Activated T-helper 1 cell treated with anti-CD3 and anti-CD28 coated beads, Interleukin-12 subunit alpha, Interleukin-12 subunit beta, Interleukin-2, Interleukin-4 antibody, amounts not matched to agents 30 ng/mL and 10 ng/mL and 1 ng/mL, durations not matched to agents 14 hours and 24 hours and 36 hours (primary cell): ENCODE results near the gene HMGB4. TPM values are rescaled to one million over a fixed set of nuclear protein-coding genes. Genes with fewer than 3 reads are reported as not detected.

Experiments used
- DNase-seq: peaks from one replicate; pipeline ENCODE4 v3.0.0; 2021; ENCODE audit warnings: low spot score
- H3K27ac Mint-ChIP-seq: one replicate; pipeline ENCODE4 v1.8.0; 2021; ENCODE audit warnings: mild to moderate bottlenecking, mixed read lengths
- H3K27me3 Mint-ChIP-seq: one replicate; pipeline ENCODE4 v1.8.0; 2022; ENCODE audit warnings: mild to moderate bottlenecking, moderate library complexity, mixed read lengths; ENCODE audit not compliant: insufficient read depth
- H3K36me3 Mint-ChIP-seq: one replicate; pipeline ENCODE4 v1.8.0; 2021; ENCODE audit warnings: low read depth, mixed read lengths
- H3K4me1 Mint-ChIP-seq: one replicate; pipeline ENCODE4 v1.8.0; 2021; ENCODE audit warnings: low read depth, mixed read lengths
- H3K4me3 Mint-ChIP-seq: one replicate; pipeline ENCODE4 v1.8.0; 2021; ENCODE audit warnings: mild to moderate bottlenecking, moderate library complexity, mixed read lengths
- H3K9me3 Mint-ChIP-seq: one replicate; pipeline ENCODE4 v1.8.0; 2021; ENCODE audit warnings: mixed read lengths
- intact Hi-C: fragments of 100-400 bp; cut with micrococcal nuclease; formaldehyde crosslinking; loops from one replicate; pipeline ENCODE4 v1.15.1; 2024
- total RNA-seq: library from RNA; stranded (reverse); gene quantifications from 2 replicates; pipeline ENCODE4 v1.2.3, GENCODE V29; 2022

Gene HMGB4, protein sequence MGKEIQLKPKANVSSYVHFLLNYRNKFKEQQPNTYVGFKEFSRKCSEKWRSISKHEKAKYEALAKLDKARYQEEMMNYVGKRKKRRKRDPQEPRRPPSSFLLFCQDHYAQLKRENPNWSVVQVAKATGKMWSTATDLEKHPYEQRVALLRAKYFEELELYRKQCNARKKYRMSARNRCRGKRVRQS
- not detected in 2 replicates for total RNA-seq

DNA sequence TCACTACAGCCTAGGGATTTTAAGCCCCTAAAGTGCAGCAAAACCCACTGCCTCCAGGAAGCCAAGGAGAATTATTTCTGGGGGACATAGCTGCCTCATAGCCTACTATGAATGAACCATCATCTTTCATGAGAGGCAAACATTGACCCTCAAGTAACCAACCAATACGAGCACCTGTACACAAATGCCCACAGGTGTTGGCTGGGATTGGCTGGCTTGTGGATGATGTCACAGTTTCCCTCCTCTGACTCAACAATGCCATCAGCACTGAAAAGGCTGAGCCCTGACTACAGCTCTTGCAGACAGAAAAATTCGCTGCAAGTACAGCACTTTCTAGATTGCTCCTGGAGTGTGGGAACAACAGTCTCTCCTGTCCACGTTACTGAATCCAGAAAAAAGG, at the start of gene HMGB4:
Gene HMGB4, plus strand, starts transcription at position 301 of the 400 bp plus-strand sequence. CDS start 113 bp downstream, outside the sequence.
- Mint-ChIP-seq H3K4me3 (no peak within 1 kb of the TSS), H3K27ac (no peak within 1 kb of the TSS), H3K27me3 (no peaks in the 10 kb centered on the region), H3K9me3 (no peaks in the 10 kb centered on the region), H3K4me1 (peaks cover 7% of the 10 kb centered on the region), H3K36me3 (no peaks in the 10 kb centered on the region)
- intact Hi-C loops, result no loop called here
- DNase-seq, result no peak

DNA sequence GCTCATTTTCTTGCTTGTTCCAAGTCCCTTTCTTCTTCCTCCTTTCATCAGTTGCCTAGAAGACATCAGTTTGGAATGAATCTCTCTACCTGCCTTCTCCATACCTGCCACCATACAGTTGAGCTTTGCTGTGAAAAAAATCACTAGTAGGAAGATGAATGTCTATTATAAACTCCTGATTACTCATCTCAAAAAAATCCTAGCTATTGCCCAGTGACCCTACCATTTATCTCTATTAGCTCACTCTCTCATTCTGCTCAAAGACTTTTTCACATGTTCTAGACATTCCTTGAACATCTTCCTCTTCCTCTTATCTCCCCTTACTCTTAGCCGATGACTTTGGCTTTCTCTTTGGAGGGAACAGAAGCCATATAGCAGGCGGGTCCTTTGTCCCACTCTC, 49.7 kb upstream of the HMGB4 start:
- no peaks in the 10 kb centered on the region for H3K36me3 Mint-ChIP-seq

GRCh38 chr1:33815061-33815460, 48.8 kb upstream of the HMGB4 start:
- H3K27me3 Mint-ChIP-seq, result no peaks in the 10 kb centered on the region
- no peaks in the 10 kb centered on the region for H3K36me3 Mint-ChIP-seq
- no peak for DNase-seq
- no peak overlapping the region for H3K27ac Mint-ChIP-seq
- no peaks in the 10 kb centered on the region for H3K4me1 Mint-ChIP-seq
- no peaks in the 10 kb centered on the region for H3K9me3 Mint-ChIP-seq
- no peak overlapping the region for H3K4me3 Mint-ChIP-seq
- intact Hi-C loops, result no loop called here

More for the DNA sequence above, 49.7 kb upstream of the HMGB4 start:
- H3K9me3 Mint-ChIP-seq, result no peaks in the 10 kb centered on the region
- H3K4me1 Mint-ChIP-seq, result no peaks in the 10 kb centered on the region
- H3K27me3 Mint-ChIP-seq, result no peaks in the 10 kb centered on the region
- intact Hi-C loops, result no loop called here
- no peak overlapping the region for H3K27ac Mint-ChIP-seq
- no peak overlapping the region for H3K4me3 Mint-ChIP-seq
- DNase-seq, result no peak

DNA sequence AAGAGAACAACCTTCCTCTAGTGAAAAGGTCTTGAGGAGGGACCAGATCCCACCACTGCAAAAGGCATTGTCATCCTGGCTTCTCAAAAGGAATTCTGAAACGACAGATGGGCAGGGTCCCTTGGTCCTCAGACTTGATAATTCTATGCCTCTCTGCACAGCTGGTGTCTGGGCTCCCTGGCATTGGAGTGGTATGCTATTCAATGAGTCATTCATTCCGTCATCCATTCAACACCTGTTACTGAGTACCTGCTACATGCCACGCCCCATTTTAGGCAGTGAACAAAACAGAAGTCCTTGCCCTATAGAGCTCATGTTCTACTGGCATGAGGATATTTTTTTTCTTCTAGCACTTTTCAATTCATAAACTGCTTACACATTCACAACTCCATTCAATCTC, 45.8 kb upstream of the HMGB4 start:
- H3K36me3 Mint-ChIP-seq, result no peaks in the 10 kb centered on the region
- no peak for DNase-seq
- H3K4me3 Mint-ChIP-seq, result no peak overlapping the region
- H3K27ac Mint-ChIP-seq, result no peak overlapping the region
- no peaks in the 10 kb centered on the region for H3K4me1 Mint-ChIP-seq
- H3K27me3 Mint-ChIP-seq, result no peaks in the 10 kb centered on the region
- H3K9me3 Mint-ChIP-seq, result no peaks in the 10 kb centered on the region
- intact Hi-C loops, result no loop called here

- intact Hi-C loops, result no loop called here
- no peaks in the 10 kb centered on the region for H3K4me1 Mint-ChIP-seq
Measured at GRCh38 chr1:33819290-33819912, 44.5 kb upstream of the HMGB4 start.

GRCh38 chr1:33819913-33820311, 44.0 kb upstream of the HMGB4 start:
- H3K9me3 Mint-ChIP-seq, result no peaks in the 10 kb centered on the region
- H3K4me3 Mint-ChIP-seq, result no peak overlapping the region
- H3K36me3 Mint-ChIP-seq, result no peaks in the 10 kb centered on the region
- no peaks in the 10 kb centered on the region for H3K27me3 Mint-ChIP-seq
- H3K27ac Mint-ChIP-seq, result no peak overlapping the region
- DNase-seq, result no peak
- intact Hi-C loops, result no loop called here
- no peaks in the 10 kb centered on the region for H3K4me1 Mint-ChIP-seq

More at GRCh38 chr1:33819290-33819912, 44.5 kb upstream of the HMGB4 start:
- Mint-ChIP-seq H3K36me3 (no peaks in the 10 kb centered on the region), H3K9me3 (no peaks in the 10 kb centered on the region), H3K27ac (no peak overlapping the region), H3K27me3 (no peaks in the 10 kb centered on the region), H3K4me3 (no peak overlapping the region)
- DNase-seq, result no peak

DNA sequence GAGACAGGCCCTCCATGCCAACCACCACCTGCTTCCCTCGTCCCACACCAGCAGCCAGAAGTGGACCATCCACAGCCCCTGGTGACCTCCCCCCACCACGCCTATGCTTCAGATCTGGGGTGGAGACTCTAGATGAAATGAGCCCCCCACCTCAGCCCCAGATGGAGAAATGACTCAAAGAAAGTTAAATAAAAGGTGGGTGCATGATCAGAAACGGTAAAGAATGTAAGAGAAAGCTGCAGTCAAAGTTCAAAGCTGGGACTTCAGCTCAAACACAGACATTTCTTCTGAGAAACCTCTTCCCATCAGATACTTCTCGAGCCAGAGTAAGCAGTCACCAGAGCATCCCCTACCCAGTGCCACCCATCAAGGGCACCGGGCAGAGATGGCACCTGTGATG, 43.1 kb upstream of the HMGB4 start:
- H3K27ac Mint-ChIP-seq, result no peak overlapping the region
- intact Hi-C loops, result no loop called here
- no peaks in the 10 kb centered on the region for H3K36me3 Mint-ChIP-seq
- H3K9me3 Mint-ChIP-seq, result no peaks in the 10 kb centered on the region
- H3K4me3 Mint-ChIP-seq, result no peak overlapping the region
- no peaks in the 10 kb centered on the region for H3K4me1 Mint-ChIP-seq
- DNase-seq, result no peak
- H3K27me3 Mint-ChIP-seq, result no peaks in the 10 kb centered on the region

- no peaks in the 10 kb centered on the region for H3K4me1 Mint-ChIP-seq
Measured at GRCh38 chr1:33821291-33821690, 42.6 kb upstream of the HMGB4 start.

GRCh38 chr1:33822396-33822795, 41.5 kb upstream of the HMGB4 start:
- no peaks in the 10 kb centered on the region for H3K4me1 Mint-ChIP-seq
- no peaks in the 10 kb centered on the region for H3K9me3 Mint-ChIP-seq
- no peak overlapping the region for H3K27ac Mint-ChIP-seq
- no peak for DNase-seq
- no peaks in the 10 kb centered on the region for H3K27me3 Mint-ChIP-seq
- no peaks in the 10 kb centered on the region for H3K36me3 Mint-ChIP-seq
- no peak overlapping the region for H3K4me3 Mint-ChIP-seq
- intact Hi-C loops, result no loop called here

More at GRCh38 chr1:33821291-33821690, 42.6 kb upstream of the HMGB4 start:
- H3K4me3 Mint-ChIP-seq, result no peak overlapping the region
- H3K9me3 Mint-ChIP-seq, result no peaks in the 10 kb centered on the region
- H3K36me3 Mint-ChIP-seq, result no peaks in the 10 kb centered on the region
- intact Hi-C loops, result no loop called here
- no peak overlapping the region for H3K27ac Mint-ChIP-seq
- DNase-seq, result no peak
- no peaks in the 10 kb centered on the region for H3K27me3 Mint-ChIP-seq

DNA sequence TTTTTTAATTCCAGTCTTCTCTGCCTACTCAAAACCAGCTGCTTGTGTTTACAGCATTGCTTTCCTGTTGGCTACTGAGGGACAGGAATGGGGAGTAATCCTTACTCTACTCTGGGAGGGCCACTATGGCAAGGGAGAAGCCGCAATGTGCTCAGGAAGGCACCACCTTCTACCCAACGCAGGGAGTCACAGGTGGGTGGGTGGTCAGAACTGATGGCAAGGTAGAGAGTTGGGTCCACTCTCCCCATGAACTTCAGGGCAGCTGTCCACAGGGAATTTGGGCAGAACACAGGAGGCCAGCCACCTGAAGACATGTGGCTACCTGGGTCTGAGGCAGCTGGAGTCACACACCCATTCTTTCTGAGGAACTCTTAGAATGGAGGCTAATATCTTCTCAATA, 40.5 kb upstream of the HMGB4 start:
- Mint-ChIP-seq H3K27me3 (no peaks in the 10 kb centered on the region), H3K4me3 (no peak overlapping the region), H3K9me3 (no peaks in the 10 kb centered on the region), H3K36me3 (no peaks in the 10 kb centered on the region), H3K27ac (no peak overlapping the region), H3K4me1 (no peaks in the 10 kb centered on the region)
- intact Hi-C loops, result no loop called here
- no peak for DNase-seq

GRCh38 chr1:33823830-33824229, 40.0 kb upstream of the HMGB4 start:
- Mint-ChIP-seq H3K9me3 (no peaks in the 10 kb centered on the region), H3K27ac (no peak overlapping the region), H3K4me1 (no peaks in the 10 kb centered on the region), H3K36me3 (no peaks in the 10 kb centered on the region), H3K27me3 (no peaks in the 10 kb centered on the region), H3K4me3 (no peak overlapping the region)
- intact Hi-C loops, result no loop called here
- no peak for DNase-seq

DNA sequence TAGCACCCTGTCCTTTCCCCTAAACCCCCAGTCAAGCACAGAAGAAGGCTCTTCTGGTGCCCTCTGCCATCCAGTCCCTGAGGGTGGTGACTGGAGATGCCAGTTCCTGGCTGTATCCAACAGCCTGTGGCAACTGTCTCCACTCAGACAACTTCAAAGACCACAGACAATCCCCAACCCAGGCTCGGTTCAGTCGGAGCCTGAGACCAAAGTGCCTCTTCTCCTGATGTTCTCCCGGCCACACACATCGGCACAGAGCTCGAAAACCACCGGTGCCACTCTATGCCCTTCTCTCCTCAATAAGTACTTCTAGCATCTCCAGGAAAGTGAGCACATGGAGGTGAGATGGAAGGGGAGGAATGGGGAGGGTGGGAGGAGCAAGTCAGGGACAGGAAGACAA, 39.6 kb upstream of the HMGB4 start:
- Mint-ChIP-seq H3K36me3 (no peaks in the 10 kb centered on the region), H3K9me3 (no peaks in the 10 kb centered on the region)
- no peak for DNase-seq

GRCh38 chr1:33824971-33825370, 38.9 kb upstream of the HMGB4 start:
- no peaks in the 10 kb centered on the region for H3K4me1 Mint-ChIP-seq
- H3K27me3 Mint-ChIP-seq, result no peaks in the 10 kb centered on the region
- H3K9me3 Mint-ChIP-seq, result no peaks in the 10 kb centered on the region
- H3K4me3 Mint-ChIP-seq, result no peak overlapping the region
- intact Hi-C loops, result no loop called here
- DNase-seq, result no peak
- H3K27ac Mint-ChIP-seq, result no peak overlapping the region
- H3K36me3 Mint-ChIP-seq, result no peaks in the 10 kb centered on the region

More for the DNA sequence above, 39.6 kb upstream of the HMGB4 start:
- H3K4me1 Mint-ChIP-seq, result no peaks in the 10 kb centered on the region
- no peak overlapping the region for H3K4me3 Mint-ChIP-seq
- intact Hi-C loops, result no loop called here
- no peaks in the 10 kb centered on the region for H3K27me3 Mint-ChIP-seq
- no peak overlapping the region for H3K27ac Mint-ChIP-seq

DNA sequence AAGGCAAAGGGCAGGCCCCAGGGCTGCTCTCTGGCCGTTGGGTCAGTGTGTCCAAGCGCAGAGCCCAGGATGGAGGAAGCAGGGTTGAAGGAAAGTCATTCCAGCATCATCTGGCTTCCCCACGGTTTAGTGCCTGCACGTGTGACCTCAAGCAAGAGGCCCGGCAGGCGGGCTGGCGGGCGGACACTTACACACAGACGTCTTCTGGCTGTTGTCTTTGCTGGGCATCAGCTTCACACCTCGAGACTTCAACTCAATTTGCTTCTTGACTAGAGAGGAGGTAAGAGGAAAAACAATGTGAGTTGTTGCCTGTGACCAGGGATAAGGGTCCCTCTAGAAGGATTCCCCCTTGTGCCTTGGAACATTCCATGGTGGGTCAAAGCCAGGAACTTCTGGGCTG, 38.4 kb upstream of the HMGB4 start:
- no peaks in the 10 kb centered on the region for H3K36me3 Mint-ChIP-seq
- no peaks in the 10 kb centered on the region for H3K27me3 Mint-ChIP-seq
- no peaks in the 10 kb centered on the region for H3K4me1 Mint-ChIP-seq
- DNase-seq, result no peak
- intact Hi-C loops, result no loop called here
- no peak overlapping the region for H3K4me3 Mint-ChIP-seq
- no peak overlapping the region for H3K27ac Mint-ChIP-seq
- H3K9me3 Mint-ChIP-seq, result no peaks in the 10 kb centered on the region
